ENCODE results near the gene PLVAP.
A peak's percentile ranks its signal among the peaks of the same experiment; 100 is the strongest.

Gene PLVAP

GRCh38 chr19:17319473-17320238 is 57.5 kb downstream of the PLVAP start:
- DNase-seq, result no peak

GRCh38 chr19:17318966-17319365 is 58.2 kb downstream of the PLVAP start:
- no peak for DNase-seq

- no peak for DNase-seq
Measured at GRCh38 chr19:17314007-17314593, 63.0 kb downstream of the PLVAP start.

GRCh38 chr19:17312189-17313113 is 64.7 kb downstream of the PLVAP start:
- DNase-seq, result no peak

- no peak for DNase-seq
Measured at GRCh38 chr19:17311455-17312188, 65.5 kb downstream of the PLVAP start.

GRCh38 chr19:17309965-17310461 is 67.1 kb downstream of the PLVAP start:
- DNase-seq, result peak; percentile 74

- DNase-seq, result peak; percentile 100
Measured at GRCh38 chr19:17309198-17309964, 67.8 kb downstream of the PLVAP start, which contains the start of gene DDA1. TSS of gene DDA1 (plus strand) at chr19:17309563. CDS start at chr19:17309655, 92 bp downstream.

GRCh38 chr19:17307876-17308377 is 69.2 kb downstream of the PLVAP start:
- DNase-seq, result no peak

- DNase-seq, result peak; percentile 80
Measured at GRCh38 chr19:17306285-17306714, 70.8 kb downstream of the PLVAP start.

- DNase-seq, result peak; percentile 100
Measured at GRCh38 chr19:17305517-17306284, 71.4 kb downstream of the PLVAP start, which contains the start of gene MRPL34. TSS of gene MRPL34 (plus strand) at chr19:17305872. CDS start at chr19:17305893, 21 bp downstream.

GRCh38 chr19:17305216-17305516 is 72.0 kb downstream of the PLVAP start:
- no peak for DNase-seq

GRCh38 chr19:17304386-17305215 is 72.5 kb downstream of the PLVAP start:
- no peak for DNase-seq

GRCh38 chr19:17303940-17304267 is 73.2 kb downstream of the PLVAP start:
- DNase-seq, result no peak

- peak; percentile 99 for DNase-seq
Measured at GRCh38 chr19:17303167-17303939, 73.8 kb downstream of the PLVAP start, which contains the start of gene ABHD8. TSS of gene ABHD8 (minus strand) at chr19:17303425. CDS start at chr19:17301616, 1,809 bp downstream.

- DNase-seq, result peak; percentile 46
Measured at GRCh38 chr19:17302391-17303166, 74.6 kb downstream of the PLVAP start.

All from OCI-M1 (cell line).